Skeletal muscle cell (primary cell): ENCODE results near the gene BICD1.
"Not testable (repeated sequence)": the region's sequence is repeated elsewhere in the genome, so short reads cannot be mapped to it uniquely, and the experiment has no call there.

ENCODE experiments used
- DNase-seq: peaks from one replicate; pipeline ENCODE4 v3.0.0-alpha.2; 2010; ENCODE audit warnings: low read depth
- H3K4me3 ChIP-seq: 2 replicates; pipeline ENCODE4 v1.5.1; 2011; ENCODE audit warnings: low read depth, mild to moderate bottlenecking, control low read depth, low read length, moderate library complexity

Gene BICD1

GRCh38 chr12:32265951-32266350 is 159.3 kb downstream of the BICD1 start:
- H3K4me3 ChIP-seq, result no peak overlapping the region
- no peak for DNase-seq

GRCh38 chr12:32266756-32267155 is 160.1 kb downstream of the BICD1 start:
- no peak for DNase-seq
- no peak overlapping the region for H3K4me3 ChIP-seq

GRCh38 chr12:32270818-32271710 is 164.4 kb downstream of the BICD1 start:
- DNase-seq, result no peak
- no peak overlapping the region for H3K4me3 ChIP-seq

- DNase-seq, result no peak
- no peak overlapping the region for H3K4me3 ChIP-seq
These were observed 165.8 kb downstream of the BICD1 start for GRCh38 chr12:32272465-32272864.

GRCh38 chr12:32273063-32273522 is 166.4 kb downstream of the BICD1 start:
- peak; percentile 31 for DNase-seq
- H3K4me3 ChIP-seq, result no peak overlapping the region

GRCh38 chr12:32273712-32274111 is 167.1 kb downstream of the BICD1 start:
- H3K4me3 ChIP-seq, result no peak overlapping the region
- DNase-seq, result no peak

- no peak overlapping the region for H3K4me3 ChIP-seq
- no peak for DNase-seq
These were observed 168.0 kb downstream of the BICD1 start for GRCh38 chr12:32274665-32275064.

- not testable (repeated sequence) for DNase-seq, H3K4me3 ChIP-seq
These were observed 168.9 kb downstream of the BICD1 start for GRCh38 chr12:32275520-32275919.

- no peak overlapping the region for H3K4me3 ChIP-seq
- no peak for DNase-seq
These were observed 171.1 kb downstream of the BICD1 start for GRCh38 chr12:32277774-32278173.

GRCh38 chr12:32281098-32281497 is 174.5 kb downstream of the BICD1 start:
- H3K4me3 ChIP-seq, result no peak overlapping the region
- DNase-seq, result no peak

- no peak for DNase-seq
- H3K4me3 ChIP-seq, result no peak overlapping the region
These were observed 177.9 kb downstream of the BICD1 start for GRCh38 chr12:32284561-32284960.

- no peak for DNase-seq
- no peak overlapping the region for H3K4me3 ChIP-seq
These were observed 178.4 kb downstream of the BICD1 start for GRCh38 chr12:32285021-32285420.

- DNase-seq, result no peak
- H3K4me3 ChIP-seq, result no peak overlapping the region
These were observed 178.8 kb downstream of the BICD1 start for GRCh38 chr12:32285489-32285888.

GRCh38 chr12:32290411-32290810 is 183.8 kb downstream of the BICD1 start:
- no peak for DNase-seq
- H3K4me3 ChIP-seq, result no peak overlapping the region

- no peak for DNase-seq
- no peak overlapping the region for H3K4me3 ChIP-seq
These were observed 185.5 kb downstream of the BICD1 start for GRCh38 chr12:32292151-32292550.

GRCh38 chr12:32293808-32294419 is 187.3 kb downstream of the BICD1 start:
- no peak overlapping the region for H3K4me3 ChIP-seq

GRCh38 chr12:32296567-32296966 is 189.9 kb downstream of the BICD1 start:
- peak; percentile 10 for DNase-seq
- no peak overlapping the region for H3K4me3 ChIP-seq

More at GRCh38 chr12:32293808-32294419, 187.3 kb downstream of the BICD1 start:
- no peak for DNase-seq

- no peak for DNase-seq
- H3K4me3 ChIP-seq, result no peak overlapping the region
These were observed 192.3 kb downstream of the BICD1 start for GRCh38 chr12:32298917-32299316.

- DNase-seq, result no peak
- no peak overlapping the region for H3K4me3 ChIP-seq
These were observed 194.6 kb downstream of the BICD1 start for GRCh38 chr12:32301216-32301615.

- no peak for DNase-seq
- no peak overlapping the region for H3K4me3 ChIP-seq
These were observed 195.8 kb downstream of the BICD1 start for GRCh38 chr12:32302218-32303173.
